ENCODE results near the gene NR1H4. TPM values are rescaled to one million over a fixed set of nuclear protein-coding genes. Genes with fewer than 3 reads are reported as not detected.
A peak's percentile ranks its signal among the peaks of the same experiment; 100 is the strongest.

NR1H4 gene
- total RNA-seq, 1 experiment from 2014 or later = not detected

GRCh38 chr12:100468126-100468525 lies 5.5 kb upstream of the NR1H4 start (continued):
- TF ChIP-seq STAT6 (CRISPR knock-in tag; conservative IDR thresholded peaks at IDR 0.05; ENCODE audit: low read depth) = no peak
- TF ChIP-seq TEAD4 (CRISPR knock-in tag; IDR thresholded peaks at IDR 0.05) = no peak
- no peak for TF ChIP-seq ZNF671 (CRISPR knock-in tag; IDR thresholded peaks at IDR 0.05)
- no peak for TF ChIP-seq OVOL2 (CRISPR knock-in tag; IDR thresholded peaks at IDR 0.05; ENCODE audit: borderline replicate concordance)
- TF ChIP-seq HMGXB4 (CRISPR knock-in tag; IDR thresholded peaks at IDR 0.05) = no peak
- TF ChIP-seq E2F4 (CRISPR knock-in tag; IDR thresholded peaks at IDR 0.05; ENCODE audit: borderline replicate concordance, low read depth) = no peak
- TF ChIP-seq RORB (CRISPR knock-in tag; IDR thresholded peaks at IDR 0.05) = no peak

- Mint-ChIP-seq H3K36me3 (no peaks in the 10 kb centered on the region), H3K27ac (no peak overlapping the region), H3K9me3 (no peaks in the 10 kb centered on the region), H3K4me1 (peaks cover 15% of the 10 kb centered on the region), H3K27me3 (ENCODE audit: low read depth) (no peaks in the 10 kb centered on the region), H3K4me3 (no peak overlapping the region)
- ATAC-seq (no peak), DNase-seq (ENCODE audit: low spot score) (no peak)
- ChIA-PET CTCF (interaction anchor here (1.3 kb wide), 1 partner anchor 68 kb away, joined by 4 read pairs; no protein-coding TSS in a partner anchor), POLR2A (no interaction called here)
- TF ChIP-seq RELA (CRISPR knock-in tag; IDR thresholded peaks at IDR 0.05; ENCODE audit: borderline replicate concordance) (no peak), GABPB1 (CRISPR knock-in tag; IDR thresholded peaks at IDR 0.05) (peak; percentile 73)
Observed at GRCh38 chr12:100472325-100472724, 1.3 kb upstream of the NR1H4 start.

GRCh38 chr12:100473050-100473715 lies 483 bp upstream of the NR1H4 start:
- Mint-ChIP-seq H3K4me1 (peaks cover 10% of the 10 kb centered on the region), H3K4me3 (no peak overlapping the region), H3K27me3 (ENCODE audit: low read depth) (no peaks in the 10 kb centered on the region), H3K27ac (no peak overlapping the region), H3K9me3 (no peaks in the 10 kb centered on the region), H3K36me3 (no peaks in the 10 kb centered on the region)
- no peak for TF ChIP-seq ATF3 (CRISPR knock-in tag; conservative IDR thresholded peaks at IDR 0.05)
- no peak for TF ChIP-seq ARID4B (CRISPR knock-in tag; IDR thresholded peaks at IDR 0.05; ENCODE audit: borderline replicate concordance)
- TF ChIP-seq JAZF1 (CRISPR knock-in tag; IDR thresholded peaks at IDR 0.05) = no peak
- TF ChIP-seq ZNF396 (CRISPR knock-in tag; IDR thresholded peaks at IDR 0.05; ENCODE audit: borderline replicate concordance) = no peak
- TF ChIP-seq ZNF512 (CRISPR knock-in tag; IDR thresholded peaks at IDR 0.05; ENCODE audit: borderline replicate concordance) = no peak
- no peak for TF ChIP-seq ATF1 (CRISPR knock-in tag; IDR thresholded peaks at IDR 0.05)
- no peak for TF ChIP-seq SOX15 (CRISPR knock-in tag; IDR thresholded peaks at IDR 0.05)
- TF ChIP-seq CTCF (IDR thresholded peaks at IDR 0.05) = no peak
- DNase-seq (ENCODE audit: low spot score) (no peak), ATAC-seq (no peak)
- CTCF ChIA-PET = no interaction called here
- POLR2A ChIA-PET = no interaction called here

All from WTC11 (cell line).